ENCODE measurements around the gene KDM8. TPM values are rescaled to one million over a fixed set of nuclear protein-coding genes. Genes with fewer than 3 reads are reported as not detected.

The KDM8 gene
- total RNA-seq, 4 donors from 2014 or later: 1.9 to 12.0 (median 4.0) TPM

GRCh38 chr16:27216297-27216885 lies 13.1 kb downstream of the KDM8 start:
- no peaks in the 10 kb centered on the region for H3K9me3 ChIP-seq
- no peak for TF ChIP-seq POLR2AphosphoS5 (IDR thresholded peaks at IDR 0.05)
- TF ChIP-seq CTCF (IDR thresholded peaks at IDR 0.05): no peak
- TF ChIP-seq POLR2A (IDR thresholded peaks at IDR 0.05): no peak
- no peak overlapping the region for H3K27ac ChIP-seq
- WGBS, 2 donors (ENCODE audit: low coverage in 1 of 2): 87% methylated on average over 8 of the region's 16 CpGs; no CpG with 5 or more reads in 1 of the 2 donors
- H3K27me3 ChIP-seq: no peaks in the 10 kb centered on the region
- peaks cover 0 to 71% of the 10 kb centered on the region in 2 donors for H3K36me3 ChIP-seq
- no peak for ATAC-seq
- H3K4me3 ChIP-seq: no peak overlapping the region
- peaks cover 0 to 4% (median 0%) of the 10 kb centered on the region in 3 donors for H3K4me1 ChIP-seq

- Histone ChIP-seq H3K9me3 (no peaks in the 10 kb centered on the region), H3K27me3 (no peaks in the 10 kb centered on the region), H3K4me3 (no peak overlapping the region), H3K4me1 (peaks cover 0 to 12% (median 0%) of the 10 kb centered on the region in 3 donors), H3K36me3 (peaks cover 0 to 64% of the 10 kb centered on the region in 2 donors), H3K27ac (no peak overlapping the region)
- WGBS, 2 donors (ENCODE audit: low coverage in 1 of 2): 69 to 78% methylated on average over 3 to 4 of the region's 10 CpGs
- no peak for TF ChIP-seq POLR2A (IDR thresholded peaks at IDR 0.05)
- TF ChIP-seq POLR2AphosphoS5 (IDR thresholded peaks at IDR 0.05): no peak
- TF ChIP-seq EP300 (IDR thresholded peaks at IDR 0.05): no peak
- TF ChIP-seq CTCF (IDR thresholded peaks at IDR 0.05): no peak
- peak; percentile 51 for ATAC-seq
Observed at GRCh38 chr16:27217256-27217655, 13.9 kb downstream of the KDM8 start.

- Histone ChIP-seq H3K4me1 (peaks cover 0 to 27% (median 0%) of the 10 kb centered on the region in 3 donors), H3K36me3 (peaks cover 0 to 55% of the 10 kb centered on the region in 2 donors), H3K4me3 (no peak overlapping the region), H3K9me3 (no peaks in the 10 kb centered on the region), H3K27me3 (no peaks in the 10 kb centered on the region), H3K27ac (no peak overlapping the region)
- no peak for TF ChIP-seq EP300 (IDR thresholded peaks at IDR 0.05)
- no peak for TF ChIP-seq POLR2A (IDR thresholded peaks at IDR 0.05)
- no peak for TF ChIP-seq POLR2AphosphoS5 (IDR thresholded peaks at IDR 0.05)
- TF ChIP-seq CTCF (IDR thresholded peaks at IDR 0.05): no peak
- ATAC-seq: no peak
- 80 to 100% methylated on average over 1 of the region's 9 CpGs for WGBS, 2 donors (ENCODE audit: low coverage in 1 of 2)
Observed at GRCh38 chr16:27218756-27219155, 15.4 kb downstream of the KDM8 start.

GRCh38 chr16:27219161-27219560 lies 15.8 kb downstream of the KDM8 start:
- Histone ChIP-seq H3K9me3 (no peaks in the 10 kb centered on the region), H3K27me3 (no peaks in the 10 kb centered on the region), H3K4me1 (peaks cover 0 to 28% (median 0%) of the 10 kb centered on the region in 3 donors), H3K4me3 (no peak overlapping the region), H3K27ac (no peak overlapping the region), H3K36me3 (peaks cover 0 to 55% of the 10 kb centered on the region in 2 donors)
- no CpG with 5 or more reads among the region's 10 CpGs for WGBS, 2 donors (ENCODE audit: low coverage in 1 of 2)
- no peak for ATAC-seq
- no peak for TF ChIP-seq EP300 (IDR thresholded peaks at IDR 0.05)
- TF ChIP-seq POLR2A (IDR thresholded peaks at IDR 0.05): no peak
- no peak for TF ChIP-seq CTCF (IDR thresholded peaks at IDR 0.05)
- TF ChIP-seq POLR2AphosphoS5 (IDR thresholded peaks at IDR 0.05): no peak

- no peaks in the 10 kb centered on the region for H3K9me3 ChIP-seq
- no peak overlapping the region for H3K27ac ChIP-seq
- H3K27me3 ChIP-seq: no peaks in the 10 kb centered on the region
- WGBS, 2 donors (ENCODE audit: low coverage in 1 of 2): 89 to 92% methylated on average over 3 to 9 of the region's 9 CpGs
- H3K4me1 ChIP-seq: peaks cover 0 to 28% (median 0%) of the 10 kb centered on the region in 3 donors
- H3K36me3 ChIP-seq: peaks cover 0 to 55% of the 10 kb centered on the region in 2 donors
- ATAC-seq: no peak
- TF ChIP-seq CTCF (IDR thresholded peaks at IDR 0.05) (no peak), POLR2A (IDR thresholded peaks at IDR 0.05) (no peak), EP300 (IDR thresholded peaks at IDR 0.05) (no peak), POLR2AphosphoS5 (IDR thresholded peaks at IDR 0.05) (no peak)
- H3K4me3 ChIP-seq: no peak overlapping the region
Observed at GRCh38 chr16:27220120-27220519, 16.8 kb downstream of the KDM8 start.

Data from gastroesophageal sphincter (tissue), 4 donors.